H1 (cell line): ENCODE data around the gene SLFN5. TPM values are rescaled to one million over a fixed set of nuclear protein-coding genes. Genes with fewer than 3 reads are reported as not detected.

Source experiments
- NRF1 ChIP-seq: IDR thresholded peaks from 2 replicates; pipeline ENCODE4 v1.6.1; 2011; ENCODE audit warnings: mild to moderate bottlenecking, low read depth, low read length, improper control_type of control experiment
- SP4 ChIP-seq: IDR thresholded peaks from 2 replicates; pipeline ENCODE4 v1.6.1; 2012; ENCODE audit warnings: low read length, inconsistent platforms
- SRF ChIP-seq: IDR thresholded peaks from 2 replicates; pipeline ENCODE4 v1.6.1; 2011; ENCODE audit warnings: mild to moderate bottlenecking, low read depth, low read length, moderate library complexity
- polyA plus RNA-seq, 7 experiments: library from polyadenylated mRNA; depleted of rRNA in 3 of 7; stranded (reverse) in 5 of 7; unstranded in 2 of 7; fragments of >200 nt in 5 of 7; fragments of 200-250 nt in 2 of 7; gene quantifications; 1 replicate in 5 of 7; 2 replicates in 1 of 7; 4 replicates in 1 of 7; pipeline versions ENCODE4 v1.2.1 to v1.2.3, GENCODE V29; 2011 to 2013; ENCODE audit warnings: missing spikeins in 2 of 7, mixed read lengths in 2 of 7
- total RNA-seq: library from RNA; stranded (reverse); fragmentation: NEBNext Ultra II Directional; extraction: Animal tissue kit (Norgen Biotek cat#: 25700); gene quantifications from 2 replicates; pipeline ENCODE4 v1.2.1, GENCODE V29; 2021

SLFN5 gene
- total and polyA plus RNA-seq, 2 of the 8 experiments (the other 6 are each of a cell fraction or from before 2014, with no cell fraction given), result 0.86 to 3.0 TPM

DNA sequence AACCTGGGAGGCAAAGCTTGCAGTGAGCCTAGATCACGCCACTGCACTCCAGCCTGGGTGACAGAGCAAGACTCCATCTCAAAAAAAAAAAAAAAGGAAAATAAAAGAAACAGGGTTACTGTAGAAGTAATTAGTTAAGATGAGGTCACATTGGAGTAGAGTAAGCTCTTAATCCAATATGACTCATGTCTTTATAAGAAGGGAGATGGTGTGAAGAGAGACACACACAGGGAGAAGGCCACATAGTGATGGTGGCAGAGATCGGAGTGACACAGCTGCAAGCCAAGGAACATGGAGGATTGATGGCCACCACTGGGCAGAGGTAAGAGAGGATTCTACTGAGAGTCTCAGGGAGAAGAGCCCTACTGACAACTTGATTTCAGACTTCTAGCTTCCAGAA is 15.3 kb upstream of the SLFN5 start (continued):
- TF ChIP-seq NRF1 (no peak), SRF (no peak), SP4 (no peak)
